SU-DHL-6 (cell line): ENCODE data around the gene CTRL.
"Not testable (repeated sequence)": the region's sequence is repeated elsewhere in the genome, so short reads cannot be mapped to it uniquely, and the experiment has no call there.

Source experiments
- H2AFZ ChIP-seq: fragments of 200-600 bp; sonication (generic); 2 replicates; pipeline ENCODE4 v1.6.1; 2014; ENCODE audit warnings: low read depth, mild to moderate bottlenecking, moderate library complexity, mixed read lengths, antibody characterized with exemption, low read length; ENCODE audit not compliant: severe bottlenecking
- H3F3A ChIP-seq: fragments of 200-600 bp; shearing (Covaris generic); 2 replicates; pipeline ENCODE4 v1.6.0; 2016; ENCODE audit warnings: antibody characterized with exemption, mild to moderate bottlenecking; ENCODE audit not compliant: insufficient read depth
- H3K27ac ChIP-seq: fragments of 200-600 bp; sonication (generic); 2 replicates; pipeline ENCODE4 v1.5.1; 2016; ENCODE audit warnings: low read depth, mild to moderate bottlenecking, low read length, moderate library complexity, mixed read lengths
- H3K27me3 ChIP-seq: fragments of 200-600 bp; sonication (generic), shearing (Covaris generic); 2 replicates; pipeline ENCODE4 v1.6.0; 2014; ENCODE audit warnings: mild to moderate bottlenecking, low read length
- H3K36me3 ChIP-seq: fragments of 200-600 bp; sonication (generic); 2 replicates; pipeline ENCODE4 v1.6.1; 2014; ENCODE audit warnings: mild to moderate bottlenecking, low read length, mixed read lengths
- H3K4me2 ChIP-seq: fragments of 300-600, 200-600 bp; shearing (Covaris generic), sonication (generic); 2 replicates; pipeline ENCODE4 v1.6.0; 2014; ENCODE audit warnings: low read length, low read depth, mild to moderate bottlenecking; ENCODE audit not compliant: poor library complexity, severe bottlenecking
- H3K4me3 ChIP-seq: fragments of 200-600 bp; sonication (generic); 2 replicates; pipeline ENCODE4 v1.5.1; 2014; ENCODE audit warnings: antibody characterized with exemption, low read length, mild to moderate bottlenecking, mixed read lengths; ENCODE audit not compliant: insufficient read depth, poor library complexity, severe bottlenecking
- H3K79me2 ChIP-seq: fragments of 200-600 bp; sonication (generic); 2 replicates; pipeline ENCODE4 v1.6.1; 2014; ENCODE audit warnings: mild to moderate bottlenecking, low read length, moderate library complexity; ENCODE audit not compliant: insufficient read depth
- H3K9ac ChIP-seq: fragments of 200-600 bp; sonication (generic); 2 replicates; pipeline ENCODE4 v1.7.0; 2014; ENCODE audit warnings: mild to moderate bottlenecking, low read length
- H3K9me2 ChIP-seq: fragments of 200-600 bp; sonication (generic); replicated peaks from 2 replicates; pipeline ENCODE4 v1.6.1; 2014; ENCODE audit warnings: low read length; ENCODE audit not compliant: insufficient read depth
- H3K9me3 ChIP-seq: fragments of 200-600 bp; sonication (generic); 2 replicates; pipeline ENCODE4 v1.6.1; 2014; ENCODE audit warnings: low read length, mixed read lengths; ENCODE audit not compliant: insufficient read depth
- H4K20me1 ChIP-seq: fragments of 200-600 bp; sonication (generic); 2 replicates; pipeline ENCODE4 v1.6.1; 2014; ENCODE audit warnings: low read depth, mild to moderate bottlenecking, antibody characterized with exemption, low read length, moderate library complexity, mixed read lengths
- CTCF ChIP-seq: fragments of 200-600 bp; sonication (generic); IDR thresholded peaks from one replicate; pipeline ENCODE4 v1.5.1; 2017; ENCODE audit warnings: antibody characterized with exemption, mild to moderate bottlenecking, low read length, moderate library complexity; ENCODE audit not compliant: insufficient read depth, poor library complexity, severe bottlenecking
- EZH2phosphoT487 ChIP-seq: fragments of 200-600 bp; sonication (generic), shearing (Covaris generic); conservative IDR thresholded peaks from 2 replicates; pipeline ENCODE4 v1.6.1; 2018; ENCODE audit warnings: mild to moderate bottlenecking, antibody characterized with exemption, low read length, moderate library complexity, mixed read lengths

Gene CTRL

GRCh38 chr16:67977005-67977404 lies 45.3 kb upstream of the CTRL start:
- no peak overlapping the region for H3K27ac ChIP-seq
- no peak overlapping the region for H3K9ac ChIP-seq
- H4K20me1 ChIP-seq: no peaks in the 10 kb centered on the region
- H3K27me3 ChIP-seq: no peaks in the 10 kb centered on the region
- no peaks in the 10 kb centered on the region for H3K9me2 ChIP-seq
- H3K4me2 ChIP-seq: no peak overlapping the region
- H3K4me3 ChIP-seq: no peak overlapping the region
- H3F3A ChIP-seq: no peaks in the 10 kb centered on the region
- no peak overlapping the region for H2AFZ ChIP-seq
- TF ChIP-seq EZH2phosphoT487 (no peak), CTCF (no peak)
- no peaks in the 10 kb centered on the region for H3K36me3 ChIP-seq
- no peaks in the 10 kb centered on the region for H3K79me2 ChIP-seq
- H3K9me3 ChIP-seq: no peaks in the 10 kb centered on the region

GRCh38 chr16:67976205-67976604 lies 44.5 kb upstream of the CTRL start:
- Histone ChIP-seq H3K9me3 (no peaks in the 10 kb centered on the region), H3K4me3 (no peak overlapping the region), H3K27me3 (no peaks in the 10 kb centered on the region), H2AFZ (no peak overlapping the region), H3K9me2 (no peaks in the 10 kb centered on the region), H3K36me3 (no peaks in the 10 kb centered on the region), H3F3A (no peaks in the 10 kb centered on the region), H3K4me2 (no peak overlapping the region), H4K20me1 (no peaks in the 10 kb centered on the region), H3K9ac (no peak overlapping the region), H3K79me2 (no peaks in the 10 kb centered on the region), H3K27ac (no peak overlapping the region)
- TF ChIP-seq EZH2phosphoT487 (no peak), CTCF (no peak)

GRCh38 chr16:67975321-67976105 lies 43.9 kb upstream of the CTRL start:
- Histone ChIP-seq H3K4me2 (no peak overlapping the region), H3K79me2 (no peaks in the 10 kb centered on the region), H4K20me1 (no peaks in the 10 kb centered on the region), H3K4me3 (no peak overlapping the region), H3K9ac (no peak overlapping the region), H3F3A (no peaks in the 10 kb centered on the region), H3K27me3 (no peaks in the 10 kb centered on the region), H3K9me3 (no peaks in the 10 kb centered on the region), H3K27ac (no peak overlapping the region), H3K36me3 (no peaks in the 10 kb centered on the region), H2AFZ (no peak overlapping the region), H3K9me2 (no peaks in the 10 kb centered on the region)
- no peak for TF ChIP-seq CTCF
- no peak for TF ChIP-seq EZH2phosphoT487

GRCh38 chr16:67972285-67972684 lies 40.6 kb upstream of the CTRL start:
- H3K79me2 ChIP-seq, H3K27me3 ChIP-seq, H4K20me1 ChIP-seq, H3K36me3 ChIP-seq, H3K27ac ChIP-seq, H3K9ac ChIP-seq, H3K9me2 ChIP-seq, H3K4me3 ChIP-seq, H3F3A ChIP-seq, H3K9me3 ChIP-seq, H2AFZ ChIP-seq, H3K4me2 ChIP-seq: not testable (repeated sequence)
